Measurements from ENCODE around the gene CHST11. TPM values are rescaled to one million over a fixed set of nuclear protein-coding genes. Genes with fewer than 3 reads are reported as not detected.

Gene CHST11
- total and polyA plus RNA-seq, 9 of the 15 experiments (the other 6 are each of a cell fraction or from before 2014, with no cell fraction given), result 2.3 to 38.7 (median 15.0) TPM

GRCh38 chr12:104738331-104738730 lies 281.6 kb downstream of the CHST11 start:
- intact Hi-C loops (cut with micrococcal nuclease), result no loop called here
- ChIA-PET CTCF (ENCODE audit: low intra/inter-chr PET ratio) (no interaction called here), POLR2A (interaction anchor here (0.8 to 1.0 kb wide), 2 partner anchors 11 to 18 kb away, joined by 3 to 4 read pairs; no protein-coding TSS in a partner anchor)
- Histone ChIP-seq H3K4me1 (replicated peaks in 1 of 2; ENCODE audit: control insufficient read depth in 2 of 2, insufficient read depth in 2 of 2, low read length in 2 of 2) (peaks cover 0 to 7% of the 10 kb centered on the region in 2 experiments; a peak in 2 of 5 replicates), H3K36me3 (ENCODE audit: control insufficient read depth, insufficient read depth, low read length) (no peaks in the 10 kb centered on the region), H3K4me2 (ENCODE audit: insufficient read depth, low read length) (no peak overlapping the region), H3K27ac (ENCODE audit: extremely low read depth, low read depth, low read length) (no peak overlapping the region), H3K9me1 (ENCODE audit: control insufficient read depth, insufficient read depth, low read length) (no peaks in the 10 kb centered on the region), H3K9me3 (replicated peaks; ENCODE audit: control insufficient read depth, insufficient read depth, low read depth, low read length) (no peaks in the 10 kb centered on the region), H3K27me3 (ENCODE audit: control insufficient read depth in 2 of 2, insufficient read depth in 2 of 2, low read length in 2 of 2) (no peaks in the 10 kb centered on the region), H4K20me1 (replicated peaks; ENCODE audit: control insufficient read depth, insufficient read depth, low read length) (peaks cover under 1% of the 10 kb centered on the region; the same call in 1 of the 2 replicates), H2AFZ (ENCODE audit: low read depth, low read length) (no peak overlapping the region), H3K9ac (ENCODE audit: insufficient read depth in 1 of 2, low read depth in 2 of 2, low read length in 2 of 2) (no peak overlapping the region), H3K79me2 (ENCODE audit: control insufficient read depth, insufficient read depth, low read length) (no peaks in the 10 kb centered on the region), H3K4me3 (no peak overlapping the region)
- WGBS (ENCODE audit: insufficient coverage, low coverage, missing lambda C conversion rate), result 69% methylated on average over 8 of the region's 8 CpGs
- no peak for ATAC-seq
- no TSS peak for BruUV-seq (replicated peaks)
- FAIRE-seq, result no peak
- in situ Hi-C loops (cut with MboI), result no loop called here
- DNase-seq (ENCODE audit: extremely low read depth in 1 of 4, low spot score in 3 of 4), result no peak
- TF ChIP-seq RBM14 (IDR thresholded peaks at IDR 0.05; ENCODE audit: borderline replicate concordance, insufficient read depth, low read depth, low read length), result no peak
- no peak for TF ChIP-seq DIDO1 (tag; IDR thresholded peaks at IDR 0.05; ENCODE audit: low read depth)
- TF ChIP-seq POLR2A (conservative IDR thresholded peaks at IDR 0.05), result no peak

- Histone ChIP-seq H3K79me2 (ENCODE audit: control insufficient read depth, insufficient read depth, low read length) (no peaks in the 10 kb centered on the region), H3K4me1 (replicated peaks in 1 of 2; ENCODE audit: control insufficient read depth in 2 of 2, insufficient read depth in 2 of 2, low read length in 2 of 2) (peaks cover 0 to 7% of the 10 kb centered on the region in 2 experiments; a peak in 2 of 5 replicates), H4K20me1 (replicated peaks; ENCODE audit: control insufficient read depth, insufficient read depth, low read length) (no peaks in the 10 kb centered on the region; the same call in 1 of the 2 replicates), H3K36me3 (ENCODE audit: control insufficient read depth, insufficient read depth, low read length) (no peaks in the 10 kb centered on the region), H3K9ac (ENCODE audit: insufficient read depth in 1 of 2, low read depth in 2 of 2, low read length in 2 of 2) (peak overlapping the region in 1 of 2 experiments; percentile 17; a peak in 1 of 4 replicates), H3K27me3 (ENCODE audit: control insufficient read depth in 2 of 2, insufficient read depth in 2 of 2, low read length in 2 of 2) (no peaks in the 10 kb centered on the region), H3K9me1 (ENCODE audit: control insufficient read depth, insufficient read depth, low read length) (no peaks in the 10 kb centered on the region), H3K9me3 (replicated peaks; ENCODE audit: control insufficient read depth, insufficient read depth, low read depth, low read length) (no peaks in the 10 kb centered on the region), H2AFZ (ENCODE audit: low read depth, low read length) (no peak overlapping the region), H3K27ac (ENCODE audit: extremely low read depth, low read depth, low read length) (no peak overlapping the region), H3K4me3 (no peak overlapping the region), H3K4me2 (ENCODE audit: insufficient read depth, low read length) (no peak overlapping the region)
- CTCF ChIA-PET (ENCODE audit: low intra/inter-chr PET ratio), result no interaction called here
- intact Hi-C loops (cut with micrococcal nuclease) (no loop called here), in situ Hi-C loops (cut with MboI) (no loop called here)
- POLR2A ChIA-PET, result interaction anchor here (0.8 to 1.0 kb wide), 2 partner anchors 10 to 18 kb away, joined by 3 to 4 read pairs; no protein-coding TSS in a partner anchor
- BruUV-seq (replicated peaks), result no TSS peak
- 80% methylated on average over 13 of the region's 14 CpGs for WGBS (ENCODE audit: insufficient coverage, low coverage, missing lambda C conversion rate)
- no peak for ATAC-seq
- no peak for FAIRE-seq
- DNase-seq (ENCODE audit: extremely low read depth in 1 of 4, low spot score in 3 of 4), result no peak
- TF ChIP-seq PTTG1 (tag; IDR thresholded peaks at IDR 0.05; ENCODE audit: low read depth) (no peak), RBM15 (IDR thresholded peaks at IDR 0.05; ENCODE audit: insufficient read depth, low read length) (no peak), POLR2AphosphoS2 (IDR thresholded peaks at IDR 0.05; ENCODE audit: low read length) (no peak), ZNF324 (CRISPR knock-in tag; IDR thresholded peaks at IDR 0.05) (no peak), RBM25 (IDR thresholded peaks at IDR 0.05; ENCODE audit: low read depth, low read length, severe bottlenecking) (peak; percentile 80), ZBTB5 (IDR thresholded peaks at IDR 0.05) (no peak), E2F5 (CRISPR knock-in tag; IDR thresholded peaks at IDR 0.05) (no peak), ADNP (tag; IDR thresholded peaks at IDR 0.05) (0 out of 2 replicates have a peak, but pooled peaks have one; percentile 34), HIVEP1 (CRISPR knock-in tag; IDR thresholded peaks at IDR 0.05) (no peak), OTX1 (CRISPR knock-in tag; IDR thresholded peaks at IDR 0.05) (no peak)
These were observed 282.3 kb downstream of the CHST11 start for GRCh38 chr12:104738776-104739642.
